NCI-H774 (cell line): ENCODE results near the gene ZSWIM5.
"Not testable (repeated sequence)": the region's sequence is repeated elsewhere in the genome, so short reads cannot be mapped to it uniquely, and the experiment has no call there.

Experiments
- DNase-seq: peaks from one replicate; lab custom pipeline; 2025; lab: John Stamatoyannopoulos, UW

The ZSWIM5 gene

GRCh38 chr1:45200906-45201500 is 5.4 kb downstream of the ZSWIM5 start:
- DNase-seq = no peak

GRCh38 chr1:45200435-45200834 is 6.0 kb downstream of the ZSWIM5 start:
- DNase-seq = no peak

DNA sequence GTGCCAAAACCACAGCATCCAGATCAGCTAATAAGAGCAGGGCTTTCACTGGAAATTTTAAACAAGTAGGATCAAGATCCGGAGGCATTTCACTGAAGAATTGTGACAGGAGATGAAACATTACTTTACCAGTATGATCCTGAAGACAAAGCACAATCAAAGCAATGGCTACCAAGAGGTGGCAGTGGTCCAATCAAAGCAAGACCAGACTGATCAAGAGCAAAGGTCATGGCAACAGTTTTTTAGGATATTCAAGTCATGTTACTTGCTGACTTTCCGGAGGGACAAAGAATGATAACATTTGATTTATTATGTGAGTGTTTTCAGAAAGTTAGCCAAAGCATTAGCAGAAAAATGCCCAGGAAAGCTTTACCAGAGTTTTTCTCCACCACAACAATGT is 8.2 kb downstream of the ZSWIM5 start:
- DNase-seq = no peak

GRCh38 chr1:45196863-45197262 is 9.5 kb downstream of the ZSWIM5 start:
- no peak for DNase-seq

- peak; percentile 74 for DNase-seq
These were observed 15.0 kb downstream of the ZSWIM5 start for GRCh38 chr1:45191418-45191783.

DNA sequence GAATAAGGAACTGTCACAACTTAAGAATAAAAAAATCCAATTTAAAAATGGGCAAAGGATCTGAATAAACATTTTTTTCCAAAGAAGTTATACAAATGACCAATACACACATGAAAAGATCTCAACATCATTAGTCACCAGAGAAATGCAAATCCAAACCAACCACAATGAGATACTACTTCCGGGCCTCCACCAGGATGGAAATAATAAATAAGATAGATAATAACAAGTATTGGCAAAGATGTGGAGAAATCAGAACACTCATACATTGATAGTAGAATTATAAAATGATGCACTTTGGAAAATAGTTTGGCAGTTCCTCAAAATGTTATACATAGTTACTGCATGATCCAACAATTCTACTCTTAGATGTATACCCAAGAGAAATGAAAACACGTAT is 18.7 kb downstream of the ZSWIM5 start:
- no peak for DNase-seq

- DNase-seq = not testable (repeated sequence)
These were observed 26.4 kb downstream of the ZSWIM5 start for GRCh38 chr1:45179918-45180519.

GRCh38 chr1:45177452-45177851 is 29.0 kb downstream of the ZSWIM5 start:
- no peak for DNase-seq

DNA sequence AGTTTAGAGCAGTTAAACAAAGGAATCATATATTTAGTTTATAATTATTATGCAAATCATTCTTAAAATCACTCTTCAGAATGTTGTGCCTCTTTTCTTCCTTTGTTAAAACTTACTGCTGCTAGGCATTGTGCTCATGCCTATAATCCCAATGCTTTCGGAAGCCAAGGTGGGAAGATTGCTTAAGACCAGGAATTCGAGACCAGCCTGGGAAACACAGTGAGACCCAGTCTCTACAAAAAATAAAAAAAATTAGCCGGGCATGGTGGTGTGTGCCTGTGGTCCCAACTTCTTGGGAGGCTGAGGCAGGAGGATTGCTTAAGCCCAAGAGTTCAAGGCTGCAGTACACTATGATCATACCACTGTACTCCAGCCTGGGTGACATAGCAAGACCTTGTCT is 33.6 kb downstream of the ZSWIM5 start:
- DNase-seq = no peak

DNA sequence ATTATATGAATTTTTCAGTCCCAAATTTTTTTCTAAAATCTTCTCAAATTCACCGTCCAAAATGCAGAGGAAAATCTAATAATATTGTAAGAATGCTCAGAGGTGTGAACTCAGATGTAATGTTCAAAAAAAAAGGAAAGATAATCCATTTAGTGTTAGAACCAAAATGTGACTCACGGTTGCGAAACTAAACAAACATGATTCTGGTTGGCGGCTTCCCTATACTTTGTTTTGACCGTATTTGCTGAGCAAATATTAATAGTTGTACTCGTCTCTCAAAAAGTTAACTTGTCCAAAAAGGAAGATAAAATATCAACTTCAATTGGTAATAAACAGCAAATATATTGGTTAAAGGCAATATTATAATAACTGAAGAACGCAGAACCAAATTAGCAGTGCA is 34.4 kb downstream of the ZSWIM5 start:
- peak; percentile 66 for DNase-seq

DNA sequence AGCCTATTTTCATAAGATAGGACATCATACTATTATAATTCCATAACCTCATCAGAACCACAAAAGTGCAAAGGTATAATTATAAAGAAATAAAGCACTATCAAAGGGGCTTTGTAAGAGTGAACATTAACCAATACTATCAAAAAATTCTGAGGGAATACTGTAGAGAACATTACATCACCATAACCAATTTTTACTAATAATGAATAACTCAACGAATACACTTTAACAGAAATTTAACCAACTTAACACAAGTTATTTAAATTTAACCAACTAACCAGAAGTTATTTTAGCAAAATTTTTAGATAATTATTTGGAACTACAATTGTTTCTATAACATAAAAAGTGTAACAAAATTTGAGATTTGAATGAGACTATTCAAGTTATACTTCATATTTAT is 34.8 kb downstream of the ZSWIM5 start:
- DNase-seq = no peak

DNA sequence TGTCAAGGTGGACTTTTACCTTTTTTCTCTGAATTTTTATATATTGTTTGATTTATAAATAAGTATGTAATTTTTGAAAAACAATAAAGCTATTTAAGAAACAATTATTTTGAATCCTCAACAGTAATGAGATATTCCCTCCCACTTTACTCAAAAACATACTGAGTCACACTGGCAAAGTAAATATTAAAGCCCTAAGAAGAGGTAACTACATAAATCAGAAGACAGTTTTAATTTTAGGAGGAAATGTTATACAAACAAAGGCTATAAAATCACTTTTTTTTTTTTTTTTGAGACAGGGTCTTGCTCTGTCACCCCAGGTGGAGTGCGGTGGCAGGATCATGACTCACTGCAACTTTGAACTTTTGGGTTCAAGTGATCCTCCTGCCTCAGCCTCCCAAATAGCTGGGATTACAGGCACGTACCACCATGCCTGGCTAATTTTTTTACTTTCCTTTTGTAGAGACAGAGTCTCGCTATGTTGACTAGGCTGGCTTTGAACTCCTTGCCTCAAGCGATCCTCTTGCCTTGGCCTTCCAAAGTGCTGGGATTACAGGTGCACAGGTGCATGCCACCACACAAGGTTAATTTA is 36.2 kb downstream of the ZSWIM5 start:
- no peak for DNase-seq

- not testable (repeated sequence) for DNase-seq
These were observed 38.5 kb downstream of the ZSWIM5 start for GRCh38 chr1:45167947-45168346.

GRCh38 chr1:45164307-45164706 is 42.1 kb downstream of the ZSWIM5 start:
- not testable (repeated sequence) for DNase-seq

- not testable (repeated sequence) for DNase-seq
These were observed 43.3 kb downstream of the ZSWIM5 start for GRCh38 chr1:45163111-45163510.

- not testable (repeated sequence) for DNase-seq
These were observed 44.1 kb downstream of the ZSWIM5 start for GRCh38 chr1:45162041-45163035.

GRCh38 chr1:45155957-45156356 is 50.4 kb downstream of the ZSWIM5 start:
- DNase-seq = no peak

- no peak for DNase-seq
These were observed 51.0 kb downstream of the ZSWIM5 start for GRCh38 chr1:45155423-45155822.

DNA sequence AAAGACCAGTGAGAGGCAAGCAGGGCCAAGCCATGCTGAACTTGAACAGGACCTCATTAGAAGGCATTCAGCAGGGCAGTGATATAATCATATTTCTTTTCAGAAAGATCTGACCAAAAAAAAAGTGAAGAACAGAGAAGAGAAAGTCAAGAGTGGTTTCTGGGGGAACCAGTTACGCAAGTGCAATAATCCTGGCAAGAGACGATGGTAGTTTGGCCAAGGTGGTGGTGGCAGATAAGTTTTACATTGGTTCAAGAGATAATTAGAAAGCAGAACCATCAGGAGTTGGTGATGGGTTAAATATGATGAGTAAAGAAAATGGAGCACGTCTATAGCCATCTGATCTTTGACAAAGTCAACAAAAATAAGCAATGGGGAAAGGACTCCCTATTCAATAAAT is 54.3 kb downstream of the ZSWIM5 start:
- no peak for DNase-seq

DNA sequence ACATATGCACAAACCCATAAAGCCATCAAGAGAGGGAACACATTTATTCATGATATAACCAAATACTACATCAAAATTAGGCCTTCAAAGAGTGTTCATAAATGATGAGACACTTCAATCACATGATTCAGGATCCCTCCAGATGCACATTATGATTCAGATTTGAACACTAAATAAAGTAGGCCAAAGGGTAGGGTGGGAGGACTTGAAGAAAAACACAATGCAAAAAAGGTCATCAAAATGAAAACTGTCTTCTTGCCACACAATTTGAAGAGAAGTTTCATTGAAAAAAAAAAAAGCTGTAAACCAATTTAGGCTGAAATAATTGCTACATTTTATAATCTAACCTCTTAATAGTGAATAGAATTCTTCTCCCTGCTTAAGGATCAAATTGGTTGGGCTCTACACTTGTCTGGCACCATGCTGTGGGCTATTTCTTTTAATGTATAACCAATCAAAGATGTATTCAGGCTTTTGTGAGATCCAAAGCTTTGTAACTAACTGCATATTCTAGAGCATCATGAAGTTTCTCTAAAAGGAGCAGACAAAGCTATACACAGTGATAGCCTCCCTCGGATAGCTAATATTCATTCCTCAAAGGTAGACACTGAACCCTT is 58.1 kb downstream of the ZSWIM5 start:
- DNase-seq = no peak

- no peak for DNase-seq
These were observed 59.6 kb downstream of the ZSWIM5 start for GRCh38 chr1:45146833-45147232.
